ENCODE measurements around the gene GRAMD2A. TPM values are rescaled to one million over a fixed set of nuclear protein-coding genes. Genes with fewer than 3 reads are reported as not detected.

GRAMD2A gene
- not detected for total RNA-seq
- long read RNA-seq = 0 reads

- DNase-seq (ENCODE audit: low spot score) = peak; percentile 60
These were observed at the start of gene GRAMD2A for GRCh38 chr15:72197460-72198355. Gene GRAMD2A (minus strand): TSS chr15:72197787.

- no peak for DNase-seq (ENCODE audit: low spot score)
These were observed 45.3 kb upstream of the GRAMD2A start for GRCh38 chr15:72242775-72243370.

- no peak for DNase-seq (ENCODE audit: low spot score)
These were observed 42.1 kb upstream of the GRAMD2A start for GRCh38 chr15:72239652-72240051.

GRCh38 chr15:72238586-72238985 lies 41.0 kb upstream of the GRAMD2A start:
- DNase-seq (ENCODE audit: low spot score) = no peak

GRCh38 chr15:72237853-72238224 lies 40.3 kb upstream of the GRAMD2A start:
- DNase-seq (ENCODE audit: low spot score) = no peak

GRCh38 chr15:72237029-72237852 lies 39.7 kb upstream of the GRAMD2A start:
- DNase-seq (ENCODE audit: low spot score) = no peak

- DNase-seq (ENCODE audit: low spot score) = no peak
These were observed 38.9 kb upstream of the GRAMD2A start for GRCh38 chr15:72236381-72237003.

GRCh38 chr15:72235298-72235697 lies 37.7 kb upstream of the GRAMD2A start:
- DNase-seq (ENCODE audit: low spot score) = no peak

GRCh38 chr15:72233769-72234168 lies 36.2 kb upstream of the GRAMD2A start:
- DNase-seq (ENCODE audit: low spot score) = no peak

GRCh38 chr15:72231833-72232478 lies 34.4 kb upstream of the GRAMD2A start:
- no peak for DNase-seq (ENCODE audit: low spot score)

GRCh38 chr15:72231066-72231832 lies 33.7 kb upstream of the GRAMD2A start, which contains the start of gene PKM:
Gene PKM (minus strand): TSS chr15:72231190. CDS start chr15:72219097, 12,093 bp downstream.
- DNase-seq (ENCODE audit: low spot score) = peak; percentile 98

- peak; percentile 95 for DNase-seq (ENCODE audit: low spot score)
These were observed 32.8 kb upstream of the GRAMD2A start for GRCh38 chr15:72230197-72231065.

GRCh38 chr15:72229947-72230196 lies 32.3 kb upstream of the GRAMD2A start:
- no peak for DNase-seq (ENCODE audit: low spot score)

GRCh38 chr15:72229076-72229946 lies 31.7 kb upstream of the GRAMD2A start:
- DNase-seq (ENCODE audit: low spot score) = no peak

GRCh38 chr15:72227720-72228119 lies 30.1 kb upstream of the GRAMD2A start:
- no peak for DNase-seq (ENCODE audit: low spot score)

GRCh38 chr15:72227192-72227586 lies 29.6 kb upstream of the GRAMD2A start:
- DNase-seq (ENCODE audit: low spot score) = no peak

GRCh38 chr15:72223278-72223677 lies 25.7 kb upstream of the GRAMD2A start:
- no peak for DNase-seq (ENCODE audit: low spot score)

- DNase-seq (ENCODE audit: low spot score) = no peak
These were observed 24.8 kb upstream of the GRAMD2A start for GRCh38 chr15:72222393-72222792.

Data from mesenteric fat pad (tissue), 1 donor.